HCT116 (cell line): ENCODE results near the gene ZNF618.

Experiments
- EZH2 ChIP-seq: fragments of 200-600 bp; sonication (generic); IDR thresholded peaks from 2 replicates; pipeline ENCODE4 v1.6.1; 2017; ENCODE audit warnings: antibody characterized with exemption, mixed run types
- POLR2A ChIP-seq: IDR thresholded peaks from 2 replicates; pipeline ENCODE4 v1.7.0; 2011; ENCODE audit warnings: borderline replicate concordance; ENCODE audit not compliant: insufficient read depth, insufficient read length; ENCODE audit errors: extremely low read depth
- SIN3A ChIP-seq: IDR thresholded peaks from 2 replicates; pipeline ENCODE4 v1.6.1; 2012; ENCODE audit warnings: low read depth
- SP1 ChIP-seq: IDR thresholded peaks from 2 replicates; pipeline ENCODE4 v1.6.1; 2012; ENCODE audit warnings: low read depth
- TF ChIP-seq, protein P1 (sequence below): IDR thresholded peaks from 2 replicates; pipeline ENCODE4 v1.6.1; 2012; ENCODE audit warnings: low read depth
- TF ChIP-seq, protein P2 (sequence below), 3 experiments: fragments of 200-600 bp in 1 of 3; sonication (generic) in 1 of 3; IDR thresholded peaks in 2 of 3; conservative IDR thresholded peaks in 1 of 3; 2 replicates each; pipeline ENCODE4 v1.5.1; 2012 to 2017; ENCODE audit warnings: low read depth in 2 of 3, low read length in 2 of 3, antibody characterized with exemption in 1 of 3, borderline replicate concordance in 1 of 3, control low read depth in 1 of 3, mild to moderate bottlenecking in 1 of 3, mixed read lengths in 1 of 3, mixed run types in 1 of 3, moderate library complexity in 1 of 3; ENCODE audit not compliant: insufficient read depth in 1 of 3
- TF ChIP-seq, protein P3 (sequence below): IDR thresholded peaks from 2 replicates; pipeline ENCODE4 v1.6.1; 2012

DNA sequence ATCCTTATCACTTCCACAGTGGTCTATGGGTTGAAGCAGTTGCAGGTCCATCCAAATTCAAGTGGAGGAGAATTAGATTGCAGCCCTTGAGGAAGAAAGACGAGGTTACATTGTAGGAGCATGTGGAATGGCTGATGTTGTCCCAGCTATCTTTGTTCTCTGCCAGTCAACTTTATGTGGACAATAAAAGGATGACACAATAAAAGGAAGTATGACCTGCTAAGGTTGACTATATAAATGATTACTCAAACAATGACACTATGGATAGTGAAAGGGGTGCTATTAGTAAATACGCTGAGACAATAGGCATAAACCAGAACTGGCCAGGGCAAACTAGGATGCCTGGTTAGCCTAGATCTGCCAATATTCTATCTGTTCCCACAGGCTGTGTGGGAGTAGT lies 12.8 kb upstream of the ZNF618 start:
- TF ChIP-seq SP1 (no peak), SIN3A (no peak), EZH2 (no peak), POLR2A (no peak)
- TF ChIP-seq, protein P1, sequence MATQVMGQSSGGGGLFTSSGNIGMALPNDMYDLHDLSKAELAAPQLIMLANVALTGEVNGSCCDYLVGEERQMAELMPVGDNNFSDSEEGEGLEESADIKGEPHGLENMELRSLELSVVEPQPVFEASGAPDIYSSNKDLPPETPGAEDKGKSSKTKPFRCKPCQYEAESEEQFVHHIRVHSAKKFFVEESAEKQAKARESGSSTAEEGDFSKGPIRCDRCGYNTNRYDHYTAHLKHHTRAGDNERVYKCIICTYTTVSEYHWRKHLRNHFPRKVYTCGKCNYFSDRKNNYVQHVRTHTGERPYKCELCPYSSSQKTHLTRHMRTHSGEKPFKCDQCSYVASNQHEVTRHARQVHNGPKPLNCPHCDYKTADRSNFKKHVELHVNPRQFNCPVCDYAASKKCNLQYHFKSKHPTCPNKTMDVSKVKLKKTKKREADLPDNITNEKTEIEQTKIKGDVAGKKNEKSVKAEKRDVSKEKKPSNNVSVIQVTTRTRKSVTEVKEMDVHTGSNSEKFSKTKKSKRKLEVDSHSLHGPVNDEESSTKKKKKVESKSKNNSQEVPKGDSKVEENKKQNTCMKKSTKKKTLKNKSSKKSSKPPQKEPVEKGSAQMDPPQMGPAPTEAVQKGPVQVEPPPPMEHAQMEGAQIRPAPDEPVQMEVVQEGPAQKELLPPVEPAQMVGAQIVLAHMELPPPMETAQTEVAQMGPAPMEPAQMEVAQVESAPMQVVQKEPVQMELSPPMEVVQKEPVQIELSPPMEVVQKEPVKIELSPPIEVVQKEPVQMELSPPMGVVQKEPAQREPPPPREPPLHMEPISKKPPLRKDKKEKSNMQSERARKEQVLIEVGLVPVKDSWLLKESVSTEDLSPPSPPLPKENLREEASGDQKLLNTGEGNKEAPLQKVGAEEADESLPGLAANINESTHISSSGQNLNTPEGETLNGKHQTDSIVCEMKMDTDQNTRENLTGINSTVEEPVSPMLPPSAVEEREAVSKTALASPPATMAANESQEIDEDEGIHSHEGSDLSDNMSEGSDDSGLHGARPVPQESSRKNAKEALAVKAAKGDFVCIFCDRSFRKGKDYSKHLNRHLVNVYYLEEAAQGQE: no peak
- TF ChIP-seq, protein P2, sequence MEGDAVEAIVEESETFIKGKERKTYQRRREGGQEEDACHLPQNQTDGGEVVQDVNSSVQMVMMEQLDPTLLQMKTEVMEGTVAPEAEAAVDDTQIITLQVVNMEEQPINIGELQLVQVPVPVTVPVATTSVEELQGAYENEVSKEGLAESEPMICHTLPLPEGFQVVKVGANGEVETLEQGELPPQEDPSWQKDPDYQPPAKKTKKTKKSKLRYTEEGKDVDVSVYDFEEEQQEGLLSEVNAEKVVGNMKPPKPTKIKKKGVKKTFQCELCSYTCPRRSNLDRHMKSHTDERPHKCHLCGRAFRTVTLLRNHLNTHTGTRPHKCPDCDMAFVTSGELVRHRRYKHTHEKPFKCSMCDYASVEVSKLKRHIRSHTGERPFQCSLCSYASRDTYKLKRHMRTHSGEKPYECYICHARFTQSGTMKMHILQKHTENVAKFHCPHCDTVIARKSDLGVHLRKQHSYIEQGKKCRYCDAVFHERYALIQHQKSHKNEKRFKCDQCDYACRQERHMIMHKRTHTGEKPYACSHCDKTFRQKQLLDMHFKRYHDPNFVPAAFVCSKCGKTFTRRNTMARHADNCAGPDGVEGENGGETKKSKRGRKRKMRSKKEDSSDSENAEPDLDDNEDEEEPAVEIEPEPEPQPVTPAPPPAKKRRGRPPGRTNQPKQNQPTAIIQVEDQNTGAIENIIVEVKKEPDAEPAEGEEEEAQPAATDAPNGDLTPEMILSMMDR (IDR thresholded peaks at IDR 0.05 in 2 of 3, conservative IDR thresholded peaks at IDR 0.05 in 1 of 3; ENCODE audit: borderline replicate concordance in 1 of 3, insufficient read depth in 1 of 3, low read depth in 2 of 3, low read length in 2 of 3): no peak
- TF ChIP-seq, protein P3, sequence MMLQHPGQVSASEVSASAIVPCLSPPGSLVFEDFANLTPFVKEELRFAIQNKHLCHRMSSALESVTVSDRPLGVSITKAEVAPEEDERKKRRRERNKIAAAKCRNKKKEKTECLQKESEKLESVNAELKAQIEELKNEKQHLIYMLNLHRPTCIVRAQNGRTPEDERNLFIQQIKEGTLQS: no peak
